GM23338 (cell line): ENCODE data around the gene TACR3. TPM values are rescaled to one million over a fixed set of nuclear protein-coding genes. Genes with fewer than 3 reads are reported as not detected.

Source experiments
- ATAC-seq: fragments of 200-7000 bp; cut with Tn5 transposase; 3 replicates; pipeline ENCODE4 v1.9.1; 2020
- DNase-seq: peaks from one replicate; pipeline ENCODE4 v3.0.0-alpha.2; 2015; ENCODE audit warnings: low spot score
- H2AFZ ChIP-seq: fragments of 200-600 bp; sonication (generic); 2 replicates; pipeline ENCODE4 v1.8.0; 2016; ENCODE audit warnings: antibody characterized with exemption, mild to moderate bottlenecking, moderate library complexity
- H3F3A ChIP-seq: fragments of 200-600 bp; sonication (generic); replicated peaks from 2 replicates; pipeline ENCODE4 v1.8.0; 2017; ENCODE audit warnings: antibody characterized with exemption, mixed run types, low read depth
- H3K27ac ChIP-seq: fragments of 200-600 bp; sonication (generic); 2 replicates; pipeline ENCODE4 v1.6.1; 2016; ENCODE audit warnings: low read depth
- H3K27me3 ChIP-seq: fragments of 200-600 bp; sonication (generic); 2 replicates; pipeline ENCODE4 v1.8.0; 2016; ENCODE audit warnings: mild to moderate bottlenecking, mixed run types, moderate library complexity; ENCODE audit not compliant: insufficient read depth
- H3K36me3 ChIP-seq: fragments of 200-600 bp; sonication (generic); 2 replicates; pipeline ENCODE4 v1.8.0; 2016; ENCODE audit warnings: mild to moderate bottlenecking; ENCODE audit not compliant: insufficient read depth
- H3K4me1 ChIP-seq: fragments of 200-600 bp; sonication (generic); 2 replicates; pipeline ENCODE4 v1.8.0; 2016; ENCODE audit warnings: mild to moderate bottlenecking, moderate library complexity; ENCODE audit not compliant: insufficient read depth
- H3K4me2 ChIP-seq: fragments of 200-600 bp; sonication (generic); 2 replicates; pipeline ENCODE4 v1.7.1; 2017; ENCODE audit warnings: mixed run types
- H3K4me3 ChIP-seq: fragments of 200-600 bp; sonication (generic); 2 replicates; pipeline ENCODE4 v1.6.1; 2016; ENCODE audit warnings: mixed run types
- H3K79me2 ChIP-seq: fragments of 200-600 bp; sonication (generic); replicated peaks from 2 replicates; pipeline ENCODE4 v1.8.0; 2017; ENCODE audit warnings: mild to moderate bottlenecking; ENCODE audit not compliant: insufficient read depth
- H3K9me2 ChIP-seq: fragments of 200-600 bp; sonication (generic); 2 replicates; pipeline ENCODE4 v1.8.0; 2017; ENCODE audit not compliant: insufficient read depth
- H4K20me1 ChIP-seq: fragments of 200-600 bp; sonication (generic); replicated peaks from 2 replicates; pipeline ENCODE4 v1.8.0; 2017; ENCODE audit warnings: mild to moderate bottlenecking; ENCODE audit not compliant: insufficient read depth
- H3K27ac Mint-ChIP-seq: 2 replicates; pipeline ENCODE4 v1.8.0; 2020; ENCODE audit warnings: inconsistent platforms, mild to moderate bottlenecking, moderate library complexity, mixed read lengths
- H3K27me3 Mint-ChIP-seq: 3 replicates; pipeline ENCODE4 v1.8.0; 2022; ENCODE audit warnings: low read depth, mild to moderate bottlenecking, moderate library complexity, mixed read lengths, inconsistent platforms; ENCODE audit not compliant: insufficient read depth, poor library complexity
- H3K36me3 Mint-ChIP-seq: 3 replicates; pipeline ENCODE4 v1.8.0; 2021; ENCODE audit warnings: low read depth, mild to moderate bottlenecking, inconsistent platforms, moderate library complexity, mixed read lengths
- H3K4me1 Mint-ChIP-seq: 3 replicates; pipeline ENCODE4 v1.8.0; 2020; ENCODE audit warnings: mild to moderate bottlenecking, inconsistent platforms, mixed read lengths
- H3K4me3 Mint-ChIP-seq: 3 replicates; pipeline ENCODE4 v1.8.0; 2021; ENCODE audit warnings: moderate library complexity, mild to moderate bottlenecking, inconsistent platforms, mixed read lengths
- H3K9me3 Mint-ChIP-seq: 3 replicates; pipeline ENCODE4 v1.8.0; 2020; ENCODE audit warnings: moderate library complexity, mild to moderate bottlenecking, inconsistent platforms, mixed read lengths
- CREB1 ChIP-seq: fragments of 250-450 bp; sonication (Bioruptor Pico); IDR thresholded peaks from 2 replicates; pipeline ENCODE4 v1.5.0; 2020; ENCODE audit warnings: low read depth, mild to moderate bottlenecking, moderate library complexity
- EZH2 ChIP-seq: fragments of 200-600 bp; sonication (generic); IDR thresholded peaks from one replicate; pipeline ENCODE4 v1.8.0; 2017; ENCODE audit warnings: antibody characterized with exemption, mild to moderate bottlenecking, low read depth; ENCODE audit not compliant: unreplicated experiment
- EZH2phosphoT487 ChIP-seq: fragments of 200-600 bp; sonication (generic); IDR thresholded peaks from one replicate; pipeline ENCODE4 v1.8.1; 2018; ENCODE audit warnings: antibody characterized with exemption; ENCODE audit not compliant: unreplicated experiment
- JUNB ChIP-seq: IDR thresholded peaks from one replicate; pipeline ENCODE4 v1.6.1; 2016; ENCODE audit warnings: antibody characterized with exemption; ENCODE audit not compliant: unreplicated experiment
- NANOG ChIP-seq: IDR thresholded peaks from 2 replicates; pipeline ENCODE4 v1.6.1; 2016; ENCODE audit warnings: antibody characterized with exemption, borderline replicate concordance
- POLR2AphosphoS5 ChIP-seq: IDR thresholded peaks from 2 replicates; pipeline ENCODE4 v1.6.1; 2016; ENCODE audit warnings: antibody characterized with exemption, low read depth
- STAT1 ChIP-seq: IDR thresholded peaks from one replicate; pipeline ENCODE4 v1.6.1; 2016; ENCODE audit warnings: antibody characterized with exemption; ENCODE audit not compliant: unreplicated experiment
- ZNF114 ChIP-seq: fragments of 250-450 bp; sonication (Bioruptor Pico); IDR thresholded peaks from 2 replicates; pipeline ENCODE4 v1.5.0; 2020; ENCODE audit warnings: mild to moderate bottlenecking, moderate library complexity
- ZNF331 ChIP-seq: fragments of 250-450 bp; sonication (Bioruptor Pico); IDR thresholded peaks from 2 replicates; pipeline ENCODE4 v1.5.0; 2020; ENCODE audit warnings: low read depth, mild to moderate bottlenecking, moderate library complexity
- polyA plus RNA-seq: library from polyadenylated mRNA; unstranded; fragments of >200 nt; fragmentation: Nextera tagmentation; extraction: Ambion mirVana; gene quantifications from 2 replicates; pipeline ENCODE4 v1.2.1, GENCODE V29; 2016
- total RNA-seq: library from RNA; depleted of rRNA; stranded (reverse); fragments of >200 nt; shearing (Covaris generic); gene quantifications from 2 replicates; pipeline ENCODE4 v1.2.3, GENCODE V29; 2014
- TF ChIP-seq, protein P1 (sequence below): IDR thresholded peaks from 2 replicates; pipeline ENCODE4 v1.6.1; 2016; ENCODE audit warnings: antibody characterized with exemption
- TF ChIP-seq, protein P2 (sequence below): IDR thresholded peaks from one replicate; pipeline ENCODE4 v1.6.1; 2018; ENCODE audit warnings: antibody characterized with exemption; ENCODE audit not compliant: unreplicated experiment
- TF ChIP-seq, protein P3 (sequence below), 2 experiments: fragments of 200-600 bp in 1 of 2; sonication (generic) in 1 of 2; conservative IDR thresholded peaks; 2 replicates each; pipeline versions ENCODE4 v1.5.1 to v1.6.1; 2016 to 2017; ENCODE audit warnings: antibody characterized with exemption in 2 of 2, low read depth in 2 of 2, mild to moderate bottlenecking in 2 of 2, moderate library complexity in 1 of 2
- TF ChIP-seq, protein P4 (sequence below): fragments of 250-450 bp; sonication (Bioruptor Pico); IDR thresholded peaks from 2 replicates; pipeline ENCODE4 v1.5.0; 2020; ENCODE audit warnings: mild to moderate bottlenecking, moderate library complexity

The TACR3 gene
- total and polyA plus RNA-seq, 2 experiments from 2014 or later, result 0.76 to 2.2 TPM

DNA sequence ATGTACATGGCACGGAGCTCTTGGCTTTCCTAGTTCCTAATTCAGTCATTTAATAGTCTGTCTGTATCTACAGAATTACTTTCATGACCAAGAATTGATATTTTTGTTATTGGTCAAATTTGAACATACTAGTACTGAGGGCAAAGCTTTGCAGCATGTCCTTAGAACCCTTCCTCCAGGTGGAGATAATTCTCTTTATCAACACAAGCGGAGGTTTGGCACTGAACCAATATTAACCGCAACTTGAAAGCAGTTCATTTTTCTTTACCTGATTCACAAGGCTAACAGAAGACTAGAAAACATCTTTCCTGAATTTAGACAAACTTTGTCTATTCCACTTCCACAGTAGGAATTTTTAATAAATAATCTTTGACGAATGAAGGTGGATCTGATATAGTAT is 73.8 kb downstream of the TACR3 start:
- no peak overlapping the region for H3K27ac ChIP-seq
- H3F3A ChIP-seq, result no peaks in the 10 kb centered on the region
- H2AFZ ChIP-seq, result no peak overlapping the region
- no peaks in the 10 kb centered on the region for H3K4me1 ChIP-seq
- no peaks in the 10 kb centered on the region for H4K20me1 ChIP-seq
- Mint-ChIP-seq H3K36me3 (peaks cover 4% of the 10 kb centered on the region; the same call in 1 of the 3 replicates), H3K4me1 (no peaks in the 10 kb centered on the region; the same call in 2 of the 3 replicates), H3K9me3 (peaks cover 8% of the 10 kb centered on the region; the same call in 2 of the 3 replicates), H3K27ac (no peak overlapping the region), H3K27me3 (no peaks in the 10 kb centered on the region), H3K4me3 (no peak overlapping the region)
- DNase-seq (no peak), ATAC-seq (no peak)
- H3K36me3 ChIP-seq, result no peaks in the 10 kb centered on the region
- H3K9me2 ChIP-seq, result 0 out of 2 replicates have a peak, but pooled peaks cover 3% of the 10 kb centered on the region
- H3K27me3 ChIP-seq, result no peaks in the 10 kb centered on the region
- H3K4me2 ChIP-seq, result no peak overlapping the region
- TF ChIP-seq NANOG, result no peak
- no peak for TF ChIP-seq EZH2
- TF ChIP-seq EZH2phosphoT487, result no peak
- no peak for TF ChIP-seq CREB1 (CRISPR knock-in tag)
- TF ChIP-seq STAT1, result no peak
- TF ChIP-seq POLR2AphosphoS5, result no peak
- no peak for TF ChIP-seq ZNF331
- TF ChIP-seq JUNB, result no peak
- TF ChIP-seq, protein P1, sequence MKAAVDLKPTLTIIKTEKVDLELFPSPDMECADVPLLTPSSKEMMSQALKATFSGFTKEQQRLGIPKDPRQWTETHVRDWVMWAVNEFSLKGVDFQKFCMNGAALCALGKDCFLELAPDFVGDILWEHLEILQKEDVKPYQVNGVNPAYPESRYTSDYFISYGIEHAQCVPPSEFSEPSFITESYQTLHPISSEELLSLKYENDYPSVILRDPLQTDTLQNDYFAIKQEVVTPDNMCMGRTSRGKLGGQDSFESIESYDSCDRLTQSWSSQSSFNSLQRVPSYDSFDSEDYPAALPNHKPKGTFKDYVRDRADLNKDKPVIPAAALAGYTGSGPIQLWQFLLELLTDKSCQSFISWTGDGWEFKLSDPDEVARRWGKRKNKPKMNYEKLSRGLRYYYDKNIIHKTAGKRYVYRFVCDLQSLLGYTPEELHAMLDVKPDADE, result no peak
- TF ChIP-seq, protein P2, sequence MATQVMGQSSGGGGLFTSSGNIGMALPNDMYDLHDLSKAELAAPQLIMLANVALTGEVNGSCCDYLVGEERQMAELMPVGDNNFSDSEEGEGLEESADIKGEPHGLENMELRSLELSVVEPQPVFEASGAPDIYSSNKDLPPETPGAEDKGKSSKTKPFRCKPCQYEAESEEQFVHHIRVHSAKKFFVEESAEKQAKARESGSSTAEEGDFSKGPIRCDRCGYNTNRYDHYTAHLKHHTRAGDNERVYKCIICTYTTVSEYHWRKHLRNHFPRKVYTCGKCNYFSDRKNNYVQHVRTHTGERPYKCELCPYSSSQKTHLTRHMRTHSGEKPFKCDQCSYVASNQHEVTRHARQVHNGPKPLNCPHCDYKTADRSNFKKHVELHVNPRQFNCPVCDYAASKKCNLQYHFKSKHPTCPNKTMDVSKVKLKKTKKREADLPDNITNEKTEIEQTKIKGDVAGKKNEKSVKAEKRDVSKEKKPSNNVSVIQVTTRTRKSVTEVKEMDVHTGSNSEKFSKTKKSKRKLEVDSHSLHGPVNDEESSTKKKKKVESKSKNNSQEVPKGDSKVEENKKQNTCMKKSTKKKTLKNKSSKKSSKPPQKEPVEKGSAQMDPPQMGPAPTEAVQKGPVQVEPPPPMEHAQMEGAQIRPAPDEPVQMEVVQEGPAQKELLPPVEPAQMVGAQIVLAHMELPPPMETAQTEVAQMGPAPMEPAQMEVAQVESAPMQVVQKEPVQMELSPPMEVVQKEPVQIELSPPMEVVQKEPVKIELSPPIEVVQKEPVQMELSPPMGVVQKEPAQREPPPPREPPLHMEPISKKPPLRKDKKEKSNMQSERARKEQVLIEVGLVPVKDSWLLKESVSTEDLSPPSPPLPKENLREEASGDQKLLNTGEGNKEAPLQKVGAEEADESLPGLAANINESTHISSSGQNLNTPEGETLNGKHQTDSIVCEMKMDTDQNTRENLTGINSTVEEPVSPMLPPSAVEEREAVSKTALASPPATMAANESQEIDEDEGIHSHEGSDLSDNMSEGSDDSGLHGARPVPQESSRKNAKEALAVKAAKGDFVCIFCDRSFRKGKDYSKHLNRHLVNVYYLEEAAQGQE, result no peak
- TF ChIP-seq, protein P3, sequence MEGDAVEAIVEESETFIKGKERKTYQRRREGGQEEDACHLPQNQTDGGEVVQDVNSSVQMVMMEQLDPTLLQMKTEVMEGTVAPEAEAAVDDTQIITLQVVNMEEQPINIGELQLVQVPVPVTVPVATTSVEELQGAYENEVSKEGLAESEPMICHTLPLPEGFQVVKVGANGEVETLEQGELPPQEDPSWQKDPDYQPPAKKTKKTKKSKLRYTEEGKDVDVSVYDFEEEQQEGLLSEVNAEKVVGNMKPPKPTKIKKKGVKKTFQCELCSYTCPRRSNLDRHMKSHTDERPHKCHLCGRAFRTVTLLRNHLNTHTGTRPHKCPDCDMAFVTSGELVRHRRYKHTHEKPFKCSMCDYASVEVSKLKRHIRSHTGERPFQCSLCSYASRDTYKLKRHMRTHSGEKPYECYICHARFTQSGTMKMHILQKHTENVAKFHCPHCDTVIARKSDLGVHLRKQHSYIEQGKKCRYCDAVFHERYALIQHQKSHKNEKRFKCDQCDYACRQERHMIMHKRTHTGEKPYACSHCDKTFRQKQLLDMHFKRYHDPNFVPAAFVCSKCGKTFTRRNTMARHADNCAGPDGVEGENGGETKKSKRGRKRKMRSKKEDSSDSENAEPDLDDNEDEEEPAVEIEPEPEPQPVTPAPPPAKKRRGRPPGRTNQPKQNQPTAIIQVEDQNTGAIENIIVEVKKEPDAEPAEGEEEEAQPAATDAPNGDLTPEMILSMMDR (conservative IDR thresholded peaks at IDR 0.05; ENCODE audit: low read depth in 2 of 2), result no peak
- TF ChIP-seq, protein P4, sequence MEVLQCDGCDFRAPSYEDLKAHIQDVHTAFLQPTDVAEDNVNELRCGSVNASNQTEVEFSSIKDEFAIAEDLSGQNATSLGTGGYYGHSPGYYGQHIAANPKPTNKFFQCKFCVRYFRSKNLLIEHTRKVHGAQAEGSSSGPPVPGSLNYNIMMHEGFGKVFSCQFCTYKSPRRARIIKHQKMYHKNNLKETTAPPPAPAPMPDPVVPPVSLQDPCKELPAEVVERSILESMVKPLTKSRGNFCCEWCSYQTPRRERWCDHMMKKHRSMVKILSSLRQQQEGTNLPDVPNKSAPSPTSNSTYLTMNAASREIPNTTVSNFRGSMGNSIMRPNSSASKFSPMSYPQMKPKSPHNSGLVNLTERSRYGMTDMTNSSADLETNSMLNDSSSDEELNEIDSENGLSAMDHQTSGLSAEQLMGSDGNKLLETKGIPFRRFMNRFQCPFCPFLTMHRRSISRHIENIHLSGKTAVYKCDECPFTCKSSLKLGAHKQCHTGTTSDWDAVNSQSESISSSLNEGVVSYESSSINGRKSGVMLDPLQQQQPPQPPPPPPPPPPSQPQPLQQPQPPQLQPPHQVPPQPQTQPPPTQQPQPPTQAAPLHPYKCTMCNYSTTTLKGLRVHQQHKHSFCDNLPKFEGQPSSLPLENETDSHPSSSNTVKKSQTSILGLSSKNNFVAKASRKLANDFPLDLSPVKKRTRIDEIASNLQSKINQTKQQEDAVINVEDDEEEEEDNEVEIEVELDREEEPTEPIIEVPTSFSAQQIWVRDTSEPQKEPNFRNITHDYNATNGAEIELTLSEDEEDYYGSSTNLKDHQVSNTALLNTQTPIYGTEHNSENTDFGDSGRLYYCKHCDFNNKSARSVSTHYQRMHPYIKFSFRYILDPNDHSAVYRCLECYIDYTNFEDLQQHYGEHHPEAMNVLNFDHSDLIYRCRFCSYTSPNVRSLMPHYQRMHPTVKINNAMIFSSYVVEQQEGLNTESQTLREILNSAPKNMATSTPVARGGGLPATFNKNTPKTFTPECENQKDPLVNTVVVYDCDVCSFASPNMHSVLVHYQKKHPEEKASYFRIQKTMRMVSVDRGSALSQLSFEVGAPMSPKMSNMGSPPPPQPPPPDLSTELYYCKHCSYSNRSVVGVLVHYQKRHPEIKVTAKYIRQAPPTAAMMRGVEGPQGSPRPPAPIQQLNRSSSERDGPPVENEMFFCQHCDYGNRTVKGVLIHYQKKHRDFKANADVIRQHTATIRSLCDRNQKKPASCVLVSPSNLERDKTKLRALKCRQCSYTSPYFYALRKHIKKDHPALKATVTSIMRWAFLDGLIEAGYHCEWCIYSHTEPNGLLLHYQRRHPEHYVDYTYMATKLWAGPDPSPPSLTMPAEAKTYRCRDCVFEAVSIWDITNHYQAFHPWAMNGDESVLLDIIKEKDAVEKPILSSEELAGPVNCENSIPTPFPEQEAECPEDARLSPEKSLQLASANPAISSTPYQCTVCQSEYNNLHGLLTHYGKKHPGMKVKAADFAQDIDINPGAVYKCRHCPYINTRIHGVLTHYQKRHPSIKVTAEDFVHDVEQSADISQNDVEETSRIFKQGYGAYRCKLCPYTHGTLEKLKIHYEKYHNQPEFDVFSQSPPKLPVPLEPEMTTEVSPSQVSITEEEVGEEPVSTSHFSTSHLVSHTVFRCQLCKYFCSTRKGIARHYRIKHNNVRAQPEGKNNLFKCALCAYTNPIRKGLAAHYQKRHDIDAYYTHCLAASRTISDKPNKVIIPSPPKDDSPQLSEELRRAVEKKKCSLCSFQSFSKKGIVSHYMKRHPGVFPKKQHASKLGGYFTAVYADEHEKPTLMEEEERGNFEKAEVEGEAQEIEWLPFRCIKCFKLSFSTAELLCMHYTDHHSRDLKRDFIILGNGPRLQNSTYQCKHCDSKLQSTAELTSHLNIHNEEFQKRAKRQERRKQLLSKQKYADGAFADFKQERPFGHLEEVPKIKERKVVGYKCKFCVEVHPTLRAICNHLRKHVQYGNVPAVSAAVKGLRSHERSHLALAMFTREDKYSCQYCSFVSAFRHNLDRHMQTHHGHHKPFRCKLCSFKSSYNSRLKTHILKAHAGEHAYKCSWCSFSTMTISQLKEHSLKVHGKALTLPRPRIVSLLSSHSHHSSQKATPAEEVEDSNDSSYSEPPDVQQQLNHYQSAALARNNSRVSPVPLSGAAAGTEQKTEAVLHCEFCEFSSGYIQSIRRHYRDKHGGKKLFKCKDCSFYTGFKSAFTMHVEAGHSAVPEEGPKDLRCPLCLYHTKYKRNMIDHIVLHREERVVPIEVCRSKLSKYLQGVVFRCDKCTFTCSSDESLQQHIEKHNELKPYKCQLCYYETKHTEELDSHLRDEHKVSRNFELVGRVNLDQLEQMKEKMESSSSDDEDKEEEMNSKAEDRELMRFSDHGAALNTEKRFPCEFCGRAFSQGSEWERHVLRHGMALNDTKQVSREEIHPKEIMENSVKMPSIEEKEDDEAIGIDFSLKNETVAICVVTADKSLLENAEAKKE (CRISPR knock-in tag), result no peak
- TF ChIP-seq ZNF114 (CRISPR knock-in tag), result no peak
- H3K4me3 ChIP-seq, result no peak overlapping the region
- H3K79me2 ChIP-seq, result no peaks in the 10 kb centered on the region
